CD4-positive, alpha-beta memory T cell (primary cell): ENCODE results near the gene MACROD2. TPM values are rescaled to one million over a fixed set of nuclear protein-coding genes. Genes with fewer than 3 reads are reported as not detected.

Experiments used
- CTCF ChIA-PET: fragments of 350-600 bp; sonication (Branson Sonifier 250); formaldehyde crosslinking; loops from one replicate; lab custom pipeline; 2021; ENCODE audit warnings: inconsistent platforms; ENCODE audit not compliant: partially characterized antibody; lab: Charles Lee
- POLR2A ChIA-PET: fragments of 350-600 bp; sonication (Branson Sonifier 250); formaldehyde crosslinking; loops from one replicate; lab custom pipeline; 2021; ENCODE audit not compliant: partially characterized antibody; lab: Charles Lee
- DNase-seq, 5 donors: peaks; one replicate each; pipeline versions ENCODE4 v3.0.0 to v3.0.0-alpha.2; 2020 to 2022; ENCODE audit warnings: mixed read lengths in 1 of 5
- H3K27ac ChIP-seq: one replicate; pipeline ENCODE4 v1.7.0; 2013; ENCODE audit warnings: low read depth, low read length
- H3K27me3 ChIP-seq: 2 replicates; pipeline ENCODE4 v1.7.0; 2013; ENCODE audit warnings: mild to moderate bottlenecking, low read length, moderate library complexity; ENCODE audit not compliant: insufficient read depth
- H3K36me3 ChIP-seq: 2 replicates; pipeline ENCODE4 v1.7.0; 2013; ENCODE audit warnings: mild to moderate bottlenecking, low read length, moderate library complexity; ENCODE audit not compliant: insufficient read depth
- H3K4me1 ChIP-seq: 2 replicates; pipeline ENCODE4 v1.7.0; 2013; ENCODE audit warnings: mild to moderate bottlenecking, low read length, moderate library complexity; ENCODE audit not compliant: insufficient read depth
- H3K4me3 ChIP-seq, 2 donors: one replicate each; pipeline ENCODE4 v1.7.0; 2013; ENCODE audit warnings: low read length in 2 of 2, mild to moderate bottlenecking in 1 of 2
- H3K9me3 ChIP-seq, 2 donors: one replicate each; pipeline ENCODE4 v1.7.0; 2013; ENCODE audit warnings: low read length in 2 of 2, control low read depth in 1 of 2; ENCODE audit not compliant: control insufficient read depth in 1 of 2
- H3K27ac Mint-ChIP-seq, 7 donors: one replicate each; pipeline ENCODE4 v1.8.0; 2020 to 2021; ENCODE audit warnings: mixed read lengths in 7 of 7, mild to moderate bottlenecking in 6 of 7, inconsistent platforms in 3 of 7, moderate library complexity in 3 of 7
- H3K27me3 Mint-ChIP-seq, 2 donors: one replicate each; pipeline ENCODE4 v1.8.0; 2020 to 2021; ENCODE audit warnings: mixed read lengths in 2 of 2
- H3K36me3 Mint-ChIP-seq, 2 donors: one replicate each; pipeline ENCODE4 v1.8.0; 2020 to 2021; ENCODE audit warnings: mixed read lengths in 2 of 2, inconsistent platforms in 1 of 2, mild to moderate bottlenecking in 1 of 2
- H3K4me1 Mint-ChIP-seq, 4 donors: one replicate each; pipeline ENCODE4 v1.8.0; 2020 to 2021; ENCODE audit warnings: mixed read lengths in 4 of 4, mild to moderate bottlenecking in 1 of 4
- H3K4me3 Mint-ChIP-seq, 8 donors: one replicate each; pipeline ENCODE4 v1.8.0; 2020 to 2021; ENCODE audit warnings: mixed read lengths in 8 of 8, mild to moderate bottlenecking in 7 of 8, moderate library complexity in 6 of 8, inconsistent platforms in 3 of 8
- H3K9me3 Mint-ChIP-seq, 8 donors: one replicate each; pipeline ENCODE4 v1.8.0; 2020 to 2021; ENCODE audit warnings: mixed read lengths in 8 of 8, mild to moderate bottlenecking in 5 of 8, inconsistent platforms in 3 of 8, moderate library complexity in 1 of 8
- intact Hi-C: fragments of 100-400 bp; cut with micrococcal nuclease; formaldehyde crosslinking; loops from one replicate; pipeline ENCODE4 v1.15.1; 2023
- polyA plus RNA-seq, 2 donors: library from polyadenylated mRNA; unstranded; fragments of 300-500 nt; fragmentation: Illumina TruSeq; gene quantifications; one replicate each; pipeline ENCODE4 v1.2.3, GENCODE V29; 2021
- total RNA-seq, 2 experiments: library from RNA; stranded (reverse); gene quantifications; one replicate each; pipeline ENCODE4 v1.2.3, GENCODE V29; 2021

MACROD2 gene
- total and polyA plus RNA-seq, 4 experiments from 2014 or later = not detected

- DNase-seq = no peak
- Mint-ChIP-seq H3K4me1 (no peaks in the 10 kb centered on the region), H3K27me3 (no peaks in the 10 kb centered on the region), H3K4me3 (no peak overlapping the region), H3K36me3 (no peaks in the 10 kb centered on the region), H3K27ac (no peak overlapping the region), H3K9me3 (peaks cover 2 to 27% (median 15%) of the 10 kb centered on the region in 8 donors)
- intact Hi-C loops = no loop called here
- ChIA-PET POLR2A (no interaction called here), CTCF (no interaction called here)
- Histone ChIP-seq H3K9me3 (no peaks in the 10 kb centered on the region), H3K27me3 (no peaks in the 10 kb centered on the region), H3K36me3 (no peaks in the 10 kb centered on the region), H3K27ac (no peak overlapping the region), H3K4me1 (no peaks in the 10 kb centered on the region), H3K4me3 (no peak overlapping the region)
Measured at GRCh38 chr20:14441201-14441600, 445.9 kb downstream of the MACROD2 start.

GRCh38 chr20:14444106-14444505 lies 448.8 kb downstream of the MACROD2 start:
- H3K4me1 Mint-ChIP-seq = no peaks in the 10 kb centered on the region
- H3K27ac Mint-ChIP-seq = no peak overlapping the region
- no peaks in the 10 kb centered on the region for H3K27me3 Mint-ChIP-seq
- Histone ChIP-seq H3K4me3 (no peak overlapping the region), H3K27me3 (no peaks in the 10 kb centered on the region), H3K27ac (no peak overlapping the region), H3K36me3 (no peaks in the 10 kb centered on the region), H3K4me1 (no peaks in the 10 kb centered on the region), H3K9me3 (peaks cover 0 to 6% of the 10 kb centered on the region in 2 donors)
- ChIA-PET POLR2A (no interaction called here), CTCF (no interaction called here)
- H3K9me3 Mint-ChIP-seq = peaks cover 4 to 23% (median 11%) of the 10 kb centered on the region in 8 donors
- H3K36me3 Mint-ChIP-seq = no peaks in the 10 kb centered on the region
- DNase-seq = no peak
- H3K4me3 Mint-ChIP-seq = no peak overlapping the region
- intact Hi-C loops = no loop called here

GRCh38 chr20:14445310-14445709 lies 450.0 kb downstream of the MACROD2 start:
- H3K36me3 Mint-ChIP-seq = no peaks in the 10 kb centered on the region
- no peak overlapping the region for H3K27ac Mint-ChIP-seq
- Histone ChIP-seq H3K4me1 (no peaks in the 10 kb centered on the region), H3K27me3 (no peaks in the 10 kb centered on the region), H3K4me3 (no peak overlapping the region), H3K36me3 (no peaks in the 10 kb centered on the region), H3K27ac (no peak overlapping the region), H3K9me3 (peaks cover 0 to 6% of the 10 kb centered on the region in 2 donors)
- CTCF ChIA-PET = no interaction called here
- POLR2A ChIA-PET = no interaction called here
- H3K27me3 Mint-ChIP-seq = no peaks in the 10 kb centered on the region
- intact Hi-C loops = no loop called here
- H3K9me3 Mint-ChIP-seq = peaks cover 6 to 24% (median 12%) of the 10 kb centered on the region in 8 donors
- H3K4me1 Mint-ChIP-seq = no peaks in the 10 kb centered on the region
- no peak overlapping the region for H3K4me3 Mint-ChIP-seq
- DNase-seq = no peak

- intact Hi-C loops = no loop called here
- H3K9me3 Mint-ChIP-seq = peaks cover 6 to 21% (median 14%) of the 10 kb centered on the region in 8 donors
- H3K27me3 ChIP-seq = no peaks in the 10 kb centered on the region
- no peaks in the 10 kb centered on the region for H3K4me1 Mint-ChIP-seq
- no peak overlapping the region for H3K4me3 ChIP-seq
- H3K36me3 Mint-ChIP-seq = no peaks in the 10 kb centered on the region
- ChIA-PET POLR2A (no interaction called here), CTCF (no interaction called here)
- no peak overlapping the region for H3K27ac ChIP-seq
- no peaks in the 10 kb centered on the region for H3K27me3 Mint-ChIP-seq
- peaks cover 0 to 6% of the 10 kb centered on the region in 2 donors for H3K9me3 ChIP-seq
- no peak for DNase-seq
- H3K4me3 Mint-ChIP-seq = no peak overlapping the region
- no peaks in the 10 kb centered on the region for H3K4me1 ChIP-seq
- no peak overlapping the region for H3K27ac Mint-ChIP-seq
- H3K36me3 ChIP-seq = no peaks in the 10 kb centered on the region
Measured at GRCh38 chr20:14445902-14446301, 450.6 kb downstream of the MACROD2 start.

- H3K4me3 Mint-ChIP-seq = no peak overlapping the region
- Histone ChIP-seq H3K36me3 (no peaks in the 10 kb centered on the region), H3K27ac (no peak overlapping the region), H3K4me3 (no peak overlapping the region), H3K9me3 (peaks cover 0 to 6% of the 10 kb centered on the region in 2 donors), H3K4me1 (no peaks in the 10 kb centered on the region), H3K27me3 (no peaks in the 10 kb centered on the region)
- DNase-seq = no peak
- no peak overlapping the region for H3K27ac Mint-ChIP-seq
- H3K4me1 Mint-ChIP-seq = no peaks in the 10 kb centered on the region
- peaks cover 4 to 22% (median 13%) of the 10 kb centered on the region in 8 donors for H3K9me3 Mint-ChIP-seq
- no peaks in the 10 kb centered on the region for H3K36me3 Mint-ChIP-seq
- H3K27me3 Mint-ChIP-seq = no peaks in the 10 kb centered on the region
- POLR2A ChIA-PET = no interaction called here
- intact Hi-C loops = no loop called here
- CTCF ChIA-PET = no interaction called here
Measured at GRCh38 chr20:14446446-14446845, 451.1 kb downstream of the MACROD2 start.

GRCh38 chr20:14449323-14449722 lies 454.0 kb downstream of the MACROD2 start:
- Mint-ChIP-seq H3K9me3 (peaks cover 5 to 20% (median 12%) of the 10 kb centered on the region in 8 donors), H3K36me3 (no peaks in the 10 kb centered on the region), H3K4me3 (no peak overlapping the region), H3K27me3 (no peaks in the 10 kb centered on the region), H3K27ac (no peak overlapping the region), H3K4me1 (no peaks in the 10 kb centered on the region)
- Histone ChIP-seq H3K27ac (no peak overlapping the region), H3K36me3 (no peaks in the 10 kb centered on the region), H3K4me1 (no peaks in the 10 kb centered on the region), H3K9me3 (peaks cover 0 to 6% of the 10 kb centered on the region in 2 donors), H3K27me3 (no peaks in the 10 kb centered on the region), H3K4me3 (no peak overlapping the region)
- CTCF ChIA-PET = no interaction called here
- POLR2A ChIA-PET = no interaction called here
- intact Hi-C loops = no loop called here
- no peak for DNase-seq

GRCh38 chr20:14450256-14450655 lies 454.9 kb downstream of the MACROD2 start:
- DNase-seq = no peak
- no peaks in the 10 kb centered on the region for H3K27me3 ChIP-seq
- Mint-ChIP-seq H3K9me3 (peaks cover 5 to 17% (median 12%) of the 10 kb centered on the region in 8 donors), H3K27me3 (no peaks in the 10 kb centered on the region), H3K27ac (no peak overlapping the region), H3K4me3 (no peak overlapping the region), H3K36me3 (no peaks in the 10 kb centered on the region), H3K4me1 (no peaks in the 10 kb centered on the region)
- no peaks in the 10 kb centered on the region for H3K36me3 ChIP-seq
- intact Hi-C loops = no loop called here
- ChIA-PET POLR2A (no interaction called here), CTCF (no interaction called here)
- no peak overlapping the region for H3K27ac ChIP-seq
- no peaks in the 10 kb centered on the region for H3K4me1 ChIP-seq
- H3K9me3 ChIP-seq = peaks cover 0 to 6% of the 10 kb centered on the region in 2 donors
- H3K4me3 ChIP-seq = no peak overlapping the region

- Histone ChIP-seq H3K9me3 (peaks cover 0 to 6% of the 10 kb centered on the region in 2 donors), H3K4me1 (no peaks in the 10 kb centered on the region), H3K4me3 (no peak overlapping the region), H3K36me3 (no peaks in the 10 kb centered on the region), H3K27me3 (no peaks in the 10 kb centered on the region), H3K27ac (no peak overlapping the region)
- ChIA-PET POLR2A (no interaction called here), CTCF (no interaction called here)
- no peak overlapping the region for H3K4me3 Mint-ChIP-seq
- H3K4me1 Mint-ChIP-seq = no peaks in the 10 kb centered on the region
- H3K36me3 Mint-ChIP-seq = no peaks in the 10 kb centered on the region
- peaks cover 5 to 19% (median 9%) of the 10 kb centered on the region in 8 donors for H3K9me3 Mint-ChIP-seq
- no peaks in the 10 kb centered on the region for H3K27me3 Mint-ChIP-seq
- intact Hi-C loops = no loop called here
- DNase-seq = no peak
- no peak overlapping the region for H3K27ac Mint-ChIP-seq
Measured at GRCh38 chr20:14451458-14451857, 456.1 kb downstream of the MACROD2 start.
